Measurements from ENCODE around the gene NCKAP5. TPM values are rescaled to one million over a fixed set of nuclear protein-coding genes. Genes with fewer than 3 reads are reported as not detected.

The NCKAP5 gene
- total RNA-seq, 1 donor from 2014 or later = 0.87 TPM

DNA sequence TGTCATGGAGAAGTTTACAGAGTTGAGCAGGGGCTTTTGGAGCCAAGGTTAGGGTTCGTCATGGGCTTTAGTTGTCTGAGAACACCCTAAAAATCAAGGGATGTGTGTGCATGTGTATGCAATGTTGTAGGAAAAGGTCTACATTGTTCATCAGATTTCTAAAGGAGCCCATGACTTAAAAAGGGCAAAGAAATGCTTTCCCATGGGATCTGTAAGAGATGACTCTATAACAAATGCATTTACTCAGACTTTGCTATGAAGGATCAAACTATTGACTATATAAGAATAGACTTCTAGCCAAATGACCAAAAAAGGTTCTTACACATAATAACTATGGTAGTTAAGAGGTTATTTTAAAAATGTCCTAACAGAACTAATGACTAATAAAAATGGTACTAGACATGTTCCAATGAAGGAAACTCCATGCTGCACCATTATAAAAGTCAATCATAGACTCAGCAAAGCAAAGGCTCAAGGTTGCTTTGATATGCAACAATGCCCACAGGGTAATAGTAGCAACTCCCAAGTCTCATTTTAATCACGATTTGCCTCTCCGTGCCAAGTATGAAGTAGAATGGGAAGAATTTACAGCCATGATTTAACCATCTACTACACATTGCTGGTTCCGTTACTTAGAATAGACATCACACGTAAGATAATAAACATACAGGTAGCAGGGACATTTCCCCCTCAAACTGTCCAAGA is 158.5 kb downstream of the NCKAP5 start:
- TF ChIP-seq, protein P1, sequence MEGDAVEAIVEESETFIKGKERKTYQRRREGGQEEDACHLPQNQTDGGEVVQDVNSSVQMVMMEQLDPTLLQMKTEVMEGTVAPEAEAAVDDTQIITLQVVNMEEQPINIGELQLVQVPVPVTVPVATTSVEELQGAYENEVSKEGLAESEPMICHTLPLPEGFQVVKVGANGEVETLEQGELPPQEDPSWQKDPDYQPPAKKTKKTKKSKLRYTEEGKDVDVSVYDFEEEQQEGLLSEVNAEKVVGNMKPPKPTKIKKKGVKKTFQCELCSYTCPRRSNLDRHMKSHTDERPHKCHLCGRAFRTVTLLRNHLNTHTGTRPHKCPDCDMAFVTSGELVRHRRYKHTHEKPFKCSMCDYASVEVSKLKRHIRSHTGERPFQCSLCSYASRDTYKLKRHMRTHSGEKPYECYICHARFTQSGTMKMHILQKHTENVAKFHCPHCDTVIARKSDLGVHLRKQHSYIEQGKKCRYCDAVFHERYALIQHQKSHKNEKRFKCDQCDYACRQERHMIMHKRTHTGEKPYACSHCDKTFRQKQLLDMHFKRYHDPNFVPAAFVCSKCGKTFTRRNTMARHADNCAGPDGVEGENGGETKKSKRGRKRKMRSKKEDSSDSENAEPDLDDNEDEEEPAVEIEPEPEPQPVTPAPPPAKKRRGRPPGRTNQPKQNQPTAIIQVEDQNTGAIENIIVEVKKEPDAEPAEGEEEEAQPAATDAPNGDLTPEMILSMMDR (IDR thresholded peaks at IDR 0.05) = no peak
- no peak for DNase-seq (ENCODE audit: low spot score)
- H3K27ac Mint-ChIP-seq (ENCODE audit: unreplicated experiment) = no peak overlapping the region
- H3K4me3 Mint-ChIP-seq (ENCODE audit: unreplicated experiment) = no peak overlapping the region
- no peaks in the 10 kb centered on the region for H3K27me3 Mint-ChIP-seq (ENCODE audit: low read depth)
- H3K36me3 Mint-ChIP-seq (ENCODE audit: low read depth) = no peaks in the 10 kb centered on the region
- H3K9me3 Mint-ChIP-seq (ENCODE audit: low read depth) = no peaks in the 10 kb centered on the region
- H3K4me1 Mint-ChIP-seq (ENCODE audit: low read depth) = no peaks in the 10 kb centered on the region

DNA sequence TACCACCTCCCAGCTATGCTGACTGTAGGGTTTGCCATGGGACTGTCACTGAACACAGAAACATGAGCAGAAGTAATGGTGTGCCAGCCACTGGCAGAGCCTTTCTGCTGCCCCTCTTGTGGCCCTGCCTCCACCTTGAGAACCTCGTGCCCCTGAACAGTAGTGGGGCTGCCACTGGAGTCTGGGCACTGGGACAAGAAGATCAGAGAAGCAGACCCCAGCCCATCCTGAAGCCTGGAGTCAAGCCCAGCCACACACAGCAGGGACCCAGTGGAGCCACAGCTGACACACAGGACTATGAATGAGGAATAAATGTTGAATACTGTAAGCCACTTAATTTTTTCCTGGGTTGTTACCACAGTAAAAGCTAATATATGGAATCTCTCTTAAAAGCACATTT is 159.6 kb downstream of the NCKAP5 start:
- H3K4me3 Mint-ChIP-seq (ENCODE audit: unreplicated experiment) = no peak overlapping the region
- TF ChIP-seq, protein P1 (IDR thresholded peaks at IDR 0.05) = no peak
- H3K27ac Mint-ChIP-seq (ENCODE audit: unreplicated experiment) = no peak overlapping the region
- H3K27me3 Mint-ChIP-seq (ENCODE audit: low read depth) = no peaks in the 10 kb centered on the region
- no peak for DNase-seq (ENCODE audit: low spot score)
- no peaks in the 10 kb centered on the region for H3K4me1 Mint-ChIP-seq (ENCODE audit: low read depth)
- no peaks in the 10 kb centered on the region for H3K9me3 Mint-ChIP-seq (ENCODE audit: low read depth)
- no peaks in the 10 kb centered on the region for H3K36me3 Mint-ChIP-seq (ENCODE audit: low read depth)

DNA sequence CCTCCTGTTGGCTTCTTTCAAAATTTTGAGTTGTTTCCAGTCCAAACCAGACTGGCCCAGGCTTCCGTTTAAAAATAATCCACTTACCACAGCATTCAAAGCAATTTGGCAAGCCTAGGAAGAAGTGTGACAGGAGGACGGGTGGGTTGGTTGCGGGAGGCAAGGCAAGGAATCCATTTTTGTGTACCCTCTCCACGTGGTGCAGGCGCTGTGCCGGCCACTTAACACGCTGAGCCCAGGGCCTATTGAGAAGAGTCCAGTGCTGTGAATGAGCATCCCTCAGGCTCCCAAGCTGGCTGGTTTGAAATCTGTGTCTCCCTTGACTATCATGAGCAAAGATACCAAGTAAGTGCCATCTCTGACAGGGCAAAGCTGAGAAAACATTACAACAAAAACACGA is 160.9 kb downstream of the NCKAP5 start:
- no peaks in the 10 kb centered on the region for H3K4me1 Mint-ChIP-seq (ENCODE audit: low read depth)
- H3K36me3 Mint-ChIP-seq (ENCODE audit: low read depth) = no peaks in the 10 kb centered on the region
- TF ChIP-seq, protein P1 (IDR thresholded peaks at IDR 0.05) = no peak
- no peak for DNase-seq (ENCODE audit: low spot score)
- no peak overlapping the region for H3K4me3 Mint-ChIP-seq (ENCODE audit: unreplicated experiment)
- no peak overlapping the region for H3K27ac Mint-ChIP-seq (ENCODE audit: unreplicated experiment)
- no peaks in the 10 kb centered on the region for H3K27me3 Mint-ChIP-seq (ENCODE audit: low read depth)
- H3K9me3 Mint-ChIP-seq (ENCODE audit: low read depth) = no peaks in the 10 kb centered on the region

DNA sequence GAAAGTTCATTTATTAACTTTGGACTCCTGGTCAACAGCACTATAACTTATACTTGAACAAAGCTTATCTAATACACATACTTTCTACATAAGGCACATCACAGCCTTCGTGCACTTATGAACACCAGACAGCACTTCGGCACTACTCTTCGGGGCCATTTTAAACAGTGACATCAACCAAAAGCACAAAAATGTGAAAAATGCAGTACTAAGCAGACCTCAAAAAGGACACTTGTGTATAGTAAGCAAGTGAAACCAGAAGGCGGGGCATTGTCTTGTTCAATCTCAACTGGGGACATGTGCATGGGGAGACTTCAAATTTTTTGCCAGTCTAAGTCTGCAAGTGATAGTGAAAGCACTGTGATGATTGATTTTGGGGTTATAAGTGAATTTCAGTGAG is 163.0 kb downstream of the NCKAP5 start:
- Mint-ChIP-seq H3K9me3 (ENCODE audit: low read depth) (no peaks in the 10 kb centered on the region), H3K27me3 (ENCODE audit: low read depth) (no peaks in the 10 kb centered on the region), H3K36me3 (ENCODE audit: low read depth) (no peaks in the 10 kb centered on the region), H3K27ac (ENCODE audit: unreplicated experiment) (no peak overlapping the region), H3K4me3 (ENCODE audit: unreplicated experiment) (no peak overlapping the region), H3K4me1 (ENCODE audit: low read depth) (no peaks in the 10 kb centered on the region)
- TF ChIP-seq, protein P1 (IDR thresholded peaks at IDR 0.05) = no peak
- no peak for DNase-seq (ENCODE audit: low spot score)

DNA sequence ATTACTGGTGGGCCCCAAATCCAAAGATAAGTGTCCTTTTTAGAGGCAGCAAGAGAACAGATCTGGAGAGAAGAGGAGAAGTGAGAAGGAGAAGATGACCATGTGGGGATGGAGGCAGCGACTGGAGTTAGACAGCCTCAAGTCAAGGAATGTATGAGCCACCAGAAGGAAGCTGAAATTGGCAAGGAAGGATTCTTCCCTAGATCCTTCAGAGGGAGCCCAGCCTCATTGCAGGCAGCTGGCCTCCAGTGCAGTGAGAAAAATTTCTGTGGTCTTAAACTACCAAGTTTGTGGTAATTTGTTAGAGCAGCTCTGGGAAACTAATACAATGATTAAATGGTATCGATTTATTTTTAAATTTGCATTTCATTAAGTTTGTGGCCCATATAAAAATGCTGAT is 167.9 kb downstream of the NCKAP5 start:
- H3K9me3 Mint-ChIP-seq (ENCODE audit: low read depth) = peaks cover 4% of the 10 kb centered on the region
- no peaks in the 10 kb centered on the region for H3K36me3 Mint-ChIP-seq (ENCODE audit: low read depth)
- H3K27me3 Mint-ChIP-seq (ENCODE audit: low read depth) = no peaks in the 10 kb centered on the region
- H3K4me1 Mint-ChIP-seq (ENCODE audit: low read depth) = no peaks in the 10 kb centered on the region
- H3K4me3 Mint-ChIP-seq (ENCODE audit: unreplicated experiment) = no peak overlapping the region
- no peak for DNase-seq (ENCODE audit: low spot score)
- H3K27ac Mint-ChIP-seq (ENCODE audit: unreplicated experiment) = no peak overlapping the region
- TF ChIP-seq, protein P1 (IDR thresholded peaks at IDR 0.05) = no peak

All from chondrocyte (in vitro differentiated cells).